HUES64 (cell line): ENCODE results near the gene ADISSP.

ENCODE experiments used
- H3K27ac ChIP-seq: 2 replicates; pipeline ENCODE4 v1.7.0; 2013; ENCODE audit warnings: low read depth, low read length, inconsistent platforms
- H3K27me3 ChIP-seq: 2 replicates; pipeline ENCODE4 v1.6.1; 2013; ENCODE audit warnings: mild to moderate bottlenecking, low read length; ENCODE audit not compliant: insufficient read depth
- H3K36me3 ChIP-seq: 2 replicates; pipeline ENCODE4 v1.6.1; 2013; ENCODE audit warnings: mild to moderate bottlenecking, low read length; ENCODE audit not compliant: insufficient read depth
- H3K4me1 ChIP-seq: 2 replicates; pipeline ENCODE4 v1.6.1; 2013; ENCODE audit warnings: mild to moderate bottlenecking, low read length, moderate library complexity; ENCODE audit not compliant: insufficient read depth
- H3K4me3 ChIP-seq: 2 replicates; pipeline ENCODE4 v1.5.1; 2013; ENCODE audit warnings: mild to moderate bottlenecking, low read length, moderate library complexity
- H3K9ac ChIP-seq: 2 replicates; pipeline ENCODE4 v1.6.1; 2013; ENCODE audit warnings: mild to moderate bottlenecking, low read depth, low read length
- H3K9me3 ChIP-seq: 2 replicates; pipeline ENCODE4 v1.6.1; 2013; ENCODE audit warnings: low read depth, low read length; ENCODE audit not compliant: insufficient read depth
- WGBS: fragments of 150-250, 120-280 bp; methylation state at CpG from one replicate; pipeline ENCODE4 v1.1.7; 2013; ENCODE audit warnings: missing lambda C conversion rate; 5-methylcytosine and 5-hydroxymethylcytosine counted together

The ADISSP gene

GRCh38 chr20:3723284-3723683 is 44.3 kb downstream of the ADISSP start:
- Histone ChIP-seq H3K27ac (no peak overlapping the region), H3K4me1 (peaks cover 4% of the 10 kb centered on the region; the same call in 1 of the 2 replicates), H3K36me3 (no peaks in the 10 kb centered on the region), H3K9me3 (no peaks in the 10 kb centered on the region), H3K27me3 (peaks cover 11% of the 10 kb centered on the region; the same call in 1 of the 2 replicates), H3K4me3 (no peak overlapping the region), H3K9ac (no peak overlapping the region)
- WGBS = 93% methylated on average over 8 of the region's 8 CpGs

- H3K9me3 ChIP-seq = no peaks in the 10 kb centered on the region
- WGBS = 100% methylated on average over 1 of the region's 4 CpGs
- H3K36me3 ChIP-seq = no peaks in the 10 kb centered on the region
- peaks cover 4% of the 10 kb centered on the region; the same call in 1 of the 2 replicates for H3K4me1 ChIP-seq
- 0 out of 2 replicates have a peak, but pooled peaks cover 1% of the 10 kb centered on the region for H3K27me3 ChIP-seq
- H3K9ac ChIP-seq = no peak overlapping the region
- no peak overlapping the region for H3K4me3 ChIP-seq
- no peak overlapping the region for H3K27ac ChIP-seq
These were observed 45.6 kb downstream of the ADISSP start for GRCh38 chr20:3721912-3722311.

GRCh38 chr20:3720626-3721025 is 46.9 kb downstream of the ADISSP start:
- H3K9ac ChIP-seq = no peak overlapping the region
- no peaks in the 10 kb centered on the region for H3K36me3 ChIP-seq
- H3K4me3 ChIP-seq = no peak overlapping the region
- no peaks in the 10 kb centered on the region for H3K9me3 ChIP-seq
- peaks cover 4% of the 10 kb centered on the region; the same call in 1 of the 2 replicates for H3K4me1 ChIP-seq
- H3K27ac ChIP-seq = no peak overlapping the region
- WGBS = 84% methylated on average over 5 of the region's 6 CpGs
- no peaks in the 10 kb centered on the region for H3K27me3 ChIP-seq

- H3K27me3 ChIP-seq = no peaks in the 10 kb centered on the region
- H3K4me1 ChIP-seq = peaks cover 4% of the 10 kb centered on the region; the same call in 1 of the 2 replicates
- H3K9ac ChIP-seq = no peak overlapping the region
- 79% methylated on average over 2 of the region's 2 CpGs for WGBS
- H3K9me3 ChIP-seq = no peaks in the 10 kb centered on the region
- no peaks in the 10 kb centered on the region for H3K36me3 ChIP-seq
- H3K4me3 ChIP-seq = no peak overlapping the region
- no peak overlapping the region for H3K27ac ChIP-seq
These were observed 47.5 kb downstream of the ADISSP start for GRCh38 chr20:3720068-3720467.

- no peaks in the 10 kb centered on the region for H3K9me3 ChIP-seq
- 89% methylated on average over 4 of the region's 4 CpGs for WGBS
- no peak overlapping the region for H3K27ac ChIP-seq
- no peak overlapping the region for H3K9ac ChIP-seq
- no peaks in the 10 kb centered on the region for H3K36me3 ChIP-seq
- H3K4me3 ChIP-seq = no peak overlapping the region
- peaks cover 4% of the 10 kb centered on the region; the same call in 1 of the 2 replicates for H3K4me1 ChIP-seq
- no peaks in the 10 kb centered on the region for H3K27me3 ChIP-seq
These were observed 48.5 kb downstream of the ADISSP start for GRCh38 chr20:3719046-3719445.

- Histone ChIP-seq H3K9me3 (no peaks in the 10 kb centered on the region), H3K9ac (no peak overlapping the region), H3K36me3 (no peaks in the 10 kb centered on the region), H3K4me1 (peaks cover 4% of the 10 kb centered on the region; the same call in 1 of the 2 replicates), H3K27me3 (no peaks in the 10 kb centered on the region), H3K4me3 (no peak overlapping the region), H3K27ac (no peak overlapping the region)
- 70% methylated on average over 4 of the region's 4 CpGs for WGBS
These were observed 51.2 kb downstream of the ADISSP start for GRCh38 chr20:3716195-3716834.

GRCh38 chr20:3714092-3714491 is 53.5 kb downstream of the ADISSP start:
- Histone ChIP-seq H3K9ac (no peak overlapping the region), H3K4me1 (no peaks in the 10 kb centered on the region), H3K4me3 (no peak overlapping the region), H3K9me3 (no peaks in the 10 kb centered on the region), H3K27me3 (no peaks in the 10 kb centered on the region), H3K36me3 (no peaks in the 10 kb centered on the region), H3K27ac (no peak overlapping the region)
- 94% methylated on average over 4 of the region's 4 CpGs for WGBS

- Histone ChIP-seq H3K4me3 (no peak within 1 kb of the TSS), H3K27ac (no peak within 1 kb of the TSS), H3K9me3 (no peaks in the 10 kb centered on the region), H3K9ac (no peak within 1 kb of the TSS), H3K4me1 (no peaks in the 10 kb centered on the region), H3K36me3 (no peaks in the 10 kb centered on the region), H3K27me3 (no peaks in the 10 kb centered on the region)
- 93% methylated on average over 15 of the region's 15 CpGs for WGBS
These were observed 55.2 kb downstream of the ADISSP start, which contains the start of gene SIGLEC1 for GRCh38 chr20:3712279-3712873. SIGLEC1 (minus strand) TSS chr20:3712600; CDS start chr20:3707128, 5,472 bp downstream.

- Histone ChIP-seq H3K4me1 (no peaks in the 10 kb centered on the region), H3K36me3 (no peaks in the 10 kb centered on the region), H3K9ac (no peak overlapping the region), H3K27me3 (no peaks in the 10 kb centered on the region), H3K27ac (no peak overlapping the region), H3K9me3 (no peaks in the 10 kb centered on the region), H3K4me3 (no peak overlapping the region)
- WGBS = 90% methylated on average over 4 of the region's 4 CpGs
These were observed 56.0 kb downstream of the ADISSP start for GRCh38 chr20:3711484-3711941.

- Histone ChIP-seq H3K4me3 (no peak overlapping the region), H3K27me3 (no peaks in the 10 kb centered on the region), H3K4me1 (no peaks in the 10 kb centered on the region), H3K27ac (no peak overlapping the region), H3K9me3 (no peaks in the 10 kb centered on the region), H3K9ac (no peak overlapping the region), H3K36me3 (no peaks in the 10 kb centered on the region)
- whole genome bisulfite sequencing = 40% methylated on average over 18 of the region's 18 CpGs
These were observed 56.7 kb downstream of the ADISSP start for GRCh38 chr20:3710703-3711483.

- H3K9me3 ChIP-seq = no peaks in the 10 kb centered on the region
- H3K27me3 ChIP-seq = no peaks in the 10 kb centered on the region
- no peak overlapping the region for H3K4me3 ChIP-seq
- 87% methylated on average over 6 of the region's 6 CpGs for WGBS
- H3K36me3 ChIP-seq = no peaks in the 10 kb centered on the region
- H3K27ac ChIP-seq = no peak overlapping the region
- no peak overlapping the region for H3K9ac ChIP-seq
- H3K4me1 ChIP-seq = no peaks in the 10 kb centered on the region
These were observed 57.5 kb downstream of the ADISSP start for GRCh38 chr20:3710011-3710466.
